GM18868 (cell line): ENCODE data around the gene SKAP1.
"Not testable (repeated sequence)": the region's sequence is repeated elsewhere in the genome, so short reads cannot be mapped to it uniquely, and the experiment has no call there.

ENCODE experiments used
- ATAC-seq: cut with Tn5 transposase; IDR thresholded peaks from one replicate; pipeline ENCODE4 v1.9.1; 2021; ENCODE audit warnings: mild to moderate bottlenecking, moderate library complexity; ENCODE audit not compliant: unreplicated experiment

Gene SKAP1

GRCh38 chr17:48250059-48250458 is 180.0 kb downstream of the SKAP1 start:
- ATAC-seq, result not testable (repeated sequence)

DNA sequence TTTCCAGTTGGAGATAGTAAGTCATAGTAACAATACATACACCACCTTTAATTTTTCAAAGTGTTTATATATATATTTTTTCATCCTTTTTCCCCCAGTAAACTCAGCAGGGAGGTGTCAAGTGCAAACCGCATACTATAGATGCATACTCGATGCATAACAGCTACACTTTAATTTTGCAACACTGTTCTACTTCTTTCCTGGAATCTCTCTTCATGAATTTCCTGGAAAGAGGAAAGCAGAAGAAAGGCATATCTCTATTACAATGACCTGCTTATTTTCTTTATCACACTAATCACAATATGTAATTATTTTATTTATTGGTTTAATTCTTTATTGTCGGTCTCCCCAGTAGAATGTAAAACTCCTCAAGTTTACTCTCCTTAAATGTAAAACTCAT is 182.4 kb downstream of the SKAP1 start:
- ATAC-seq, result no peak

- no peak for ATAC-seq
Measured at GRCh38 chr17:48247038-48247437, 183.0 kb downstream of the SKAP1 start.

- ATAC-seq, result no peak
Measured at GRCh38 chr17:48246612-48247011, 183.4 kb downstream of the SKAP1 start.

DNA sequence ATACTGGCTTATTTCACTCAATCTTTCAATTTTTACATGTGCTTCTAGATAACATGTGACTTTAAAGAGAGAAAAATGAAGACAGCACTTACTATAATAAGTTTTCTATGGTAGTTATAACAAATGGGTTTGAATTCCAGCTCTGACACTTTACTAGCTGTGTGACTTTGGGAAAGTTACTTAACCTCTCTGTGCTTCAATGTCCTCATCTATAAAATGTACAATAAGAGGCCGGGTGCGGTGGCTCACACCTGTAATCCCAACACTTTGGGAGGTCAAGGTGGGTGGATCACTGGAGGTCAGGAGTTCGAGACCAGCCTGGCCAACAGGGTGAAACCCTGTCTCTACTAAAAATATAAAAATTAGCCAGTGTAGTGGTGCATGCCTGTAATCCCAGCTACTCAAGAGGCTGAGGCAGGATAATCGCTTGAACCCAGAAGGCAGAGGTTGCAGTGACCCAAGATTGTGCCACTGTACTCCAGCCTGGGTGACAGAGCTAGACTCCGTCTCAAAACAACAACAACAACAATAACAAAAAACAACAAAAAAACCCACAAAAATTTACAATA is 184.5 kb downstream of the SKAP1 start:
- not testable (repeated sequence) for ATAC-seq

GRCh38 chr17:48244814-48245213 is 185.2 kb downstream of the SKAP1 start:
- ATAC-seq, result no peak

DNA sequence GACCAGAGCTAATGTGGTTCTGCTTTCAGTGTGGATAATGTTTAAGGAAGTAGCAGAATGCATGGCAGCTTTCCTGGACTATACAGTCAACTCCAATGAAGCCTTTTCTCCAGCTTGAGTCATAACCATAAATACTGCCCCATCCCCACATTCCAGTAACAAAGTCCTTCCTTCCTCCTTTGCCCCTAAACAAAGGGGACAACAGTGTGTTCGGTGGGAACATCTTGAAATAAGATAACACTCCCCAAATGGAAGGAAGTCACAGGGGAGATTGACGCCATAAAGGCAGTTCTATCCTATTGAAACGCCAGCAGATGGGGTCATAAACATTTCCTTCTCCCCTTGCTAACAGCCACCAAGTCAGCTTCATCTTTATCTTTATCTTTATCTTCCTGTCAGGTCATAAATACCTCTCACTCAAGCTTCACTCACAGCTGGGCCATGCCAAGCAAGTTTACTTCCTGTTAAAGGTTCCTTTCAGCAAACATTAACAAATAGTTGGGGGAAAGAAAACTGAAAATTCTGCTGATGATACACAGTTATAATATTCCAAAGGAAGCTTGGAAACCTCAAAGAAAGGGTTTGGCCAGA is 185.8 kb downstream of the SKAP1 start:
- ATAC-seq, result no peak

DNA sequence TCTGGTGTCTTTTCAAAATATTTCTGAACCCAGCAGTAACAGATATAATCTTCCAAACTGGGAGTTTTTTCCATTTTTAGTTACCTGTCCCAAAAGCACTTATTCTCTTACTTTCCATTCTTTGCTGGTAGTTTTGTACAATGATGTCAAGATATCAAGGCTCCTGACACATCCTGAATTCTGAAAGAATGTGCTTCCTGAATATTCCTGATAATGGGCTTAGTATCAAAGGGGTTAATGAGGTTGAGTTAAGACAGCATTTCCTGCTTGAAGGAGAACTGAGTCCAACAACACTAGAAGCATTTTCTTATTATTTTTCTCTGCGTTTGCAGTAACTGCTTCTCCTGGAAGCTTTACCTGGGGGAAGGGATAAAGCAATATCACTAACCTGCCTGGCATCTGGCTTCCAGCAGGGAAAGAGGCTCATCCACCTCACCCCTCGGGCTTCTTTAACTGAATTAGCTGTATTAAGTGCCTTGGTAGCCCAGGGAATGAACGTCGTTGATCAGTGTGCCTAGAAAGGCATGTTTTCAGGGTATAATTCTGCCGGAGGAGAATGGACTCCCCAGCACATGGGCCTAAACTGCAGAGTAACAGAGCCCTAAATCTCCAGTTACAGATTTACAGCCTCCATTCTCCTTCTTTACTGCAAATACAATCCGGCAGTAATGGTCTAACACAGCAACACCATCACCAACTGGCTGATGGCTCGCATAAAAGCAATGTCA is 188.1 kb downstream of the SKAP1 start:
- no peak for ATAC-seq

- peak; percentile 80 for ATAC-seq
Measured at GRCh38 chr17:48241131-48241591, 188.9 kb downstream of the SKAP1 start.

DNA sequence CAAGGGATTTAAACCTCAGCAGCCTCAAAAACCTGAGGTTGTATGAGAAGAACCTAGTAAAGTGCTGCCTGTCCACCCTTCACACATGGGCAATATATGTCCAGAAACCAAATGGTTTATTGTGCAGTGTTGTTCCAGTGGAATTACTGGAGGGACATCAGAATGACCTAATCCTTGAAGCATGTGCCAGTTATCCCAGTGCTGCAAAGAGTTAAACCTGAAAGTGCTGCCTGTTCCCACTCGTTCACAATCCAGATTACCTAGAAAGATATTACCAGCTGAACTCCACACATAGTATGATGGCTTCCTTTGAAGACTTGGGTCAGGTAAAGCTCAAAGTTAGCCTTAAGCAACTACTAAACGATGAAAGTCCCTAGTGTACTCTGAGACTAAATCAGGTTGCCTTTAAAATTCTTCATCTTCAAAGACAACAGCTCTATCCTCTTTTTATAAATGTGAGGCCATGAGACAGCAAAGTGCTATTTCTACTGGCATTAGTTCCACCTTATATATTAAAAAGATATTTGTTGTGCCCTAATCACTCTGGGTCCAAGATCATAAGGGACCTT is 189.4 kb downstream of the SKAP1 start:
- no peak for ATAC-seq

- no peak for ATAC-seq
Measured at GRCh38 chr17:48240122-48240521, 189.9 kb downstream of the SKAP1 start.

GRCh38 chr17:48239603-48239995 is 190.4 kb downstream of the SKAP1 start:
- ATAC-seq, result no peak

- no peak for ATAC-seq
Measured at GRCh38 chr17:48238933-48239602, 190.9 kb downstream of the SKAP1 start.

DNA sequence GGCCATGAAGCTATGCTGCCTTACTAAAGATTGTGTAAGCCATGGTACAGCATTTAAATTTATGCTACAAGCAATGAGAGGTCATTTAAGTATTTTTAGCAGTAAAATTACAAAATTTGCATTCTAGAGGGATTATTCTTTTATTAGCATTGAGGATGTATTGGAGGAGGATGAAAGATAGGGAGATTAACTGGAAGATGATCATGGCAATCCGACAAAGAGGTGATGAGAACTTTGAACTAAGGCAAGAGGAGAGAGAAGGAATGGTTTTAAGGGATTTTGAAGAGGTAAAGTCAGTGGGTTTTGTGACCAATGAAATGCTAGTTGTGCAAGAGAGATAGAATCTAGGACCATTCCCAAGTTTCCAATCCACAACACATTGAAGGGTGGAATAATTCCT is 192.6 kb downstream of the SKAP1 start:
- ATAC-seq, result no peak

GRCh38 chr17:48236681-48237134 is 193.3 kb downstream of the SKAP1 start:
- no peak for ATAC-seq

DNA sequence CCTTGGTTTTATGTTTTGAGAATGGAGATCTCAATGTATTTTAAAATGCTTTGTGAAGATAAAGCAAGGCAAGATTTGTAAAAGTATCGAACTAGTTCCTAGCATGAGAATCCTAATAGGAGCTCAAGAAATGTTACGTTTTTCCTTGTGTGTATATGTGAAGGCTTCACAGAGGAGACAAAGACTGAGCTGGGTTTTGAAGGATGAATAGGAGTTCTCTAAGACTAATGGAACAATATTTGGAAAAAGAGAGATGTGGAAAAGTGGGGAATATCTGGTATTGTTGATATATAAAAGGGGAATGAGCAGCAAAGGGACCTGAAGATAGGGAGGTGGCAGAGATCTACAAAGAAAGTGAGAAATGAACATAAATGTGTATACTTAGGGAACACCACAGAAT is 195.1 kb downstream of the SKAP1 start:
- ATAC-seq, result no peak

DNA sequence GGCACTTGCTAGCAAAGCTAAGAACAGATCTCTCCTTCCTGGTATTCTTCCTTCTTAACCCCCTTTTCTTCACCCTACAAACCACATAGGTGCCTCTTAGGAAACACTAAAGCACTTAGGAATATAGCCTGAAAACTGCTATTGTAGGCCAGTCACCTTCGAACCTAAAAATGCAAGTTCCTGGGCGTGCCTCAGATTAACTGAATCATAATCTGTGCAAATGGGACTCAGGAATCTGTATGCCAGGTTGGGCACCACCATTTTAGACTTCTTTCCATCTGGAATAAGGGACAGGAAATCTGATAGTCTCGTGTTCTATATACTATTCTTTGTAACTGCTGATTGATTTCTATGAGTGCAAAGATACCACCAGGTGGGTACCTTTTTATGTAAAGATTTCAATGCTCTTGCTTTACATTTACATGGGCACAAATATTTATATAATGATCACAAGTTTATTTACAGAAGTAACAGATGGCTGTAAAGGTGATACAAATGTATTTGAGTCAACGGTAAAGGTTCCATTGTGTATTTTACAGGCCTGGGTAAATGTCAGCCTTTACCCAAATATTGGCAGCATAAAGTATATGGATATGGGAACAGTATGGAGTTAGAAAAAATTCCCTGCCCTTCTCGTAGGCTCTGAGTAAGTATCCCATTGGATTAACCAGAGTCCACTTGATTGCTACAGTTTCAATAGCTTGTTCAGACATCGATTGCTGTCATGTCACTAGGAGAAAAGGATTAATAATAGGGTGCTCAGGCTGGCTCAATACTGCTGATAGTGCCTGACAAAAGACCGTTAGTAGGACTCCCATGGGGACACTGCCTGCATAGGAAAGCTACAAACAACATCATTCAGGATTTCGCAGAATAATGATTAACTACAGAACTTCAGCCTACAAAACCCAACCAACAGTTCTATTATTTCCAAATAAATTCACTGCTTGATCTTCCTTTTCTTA is 197.7 kb downstream of the SKAP1 start:
- no peak for ATAC-seq

DNA sequence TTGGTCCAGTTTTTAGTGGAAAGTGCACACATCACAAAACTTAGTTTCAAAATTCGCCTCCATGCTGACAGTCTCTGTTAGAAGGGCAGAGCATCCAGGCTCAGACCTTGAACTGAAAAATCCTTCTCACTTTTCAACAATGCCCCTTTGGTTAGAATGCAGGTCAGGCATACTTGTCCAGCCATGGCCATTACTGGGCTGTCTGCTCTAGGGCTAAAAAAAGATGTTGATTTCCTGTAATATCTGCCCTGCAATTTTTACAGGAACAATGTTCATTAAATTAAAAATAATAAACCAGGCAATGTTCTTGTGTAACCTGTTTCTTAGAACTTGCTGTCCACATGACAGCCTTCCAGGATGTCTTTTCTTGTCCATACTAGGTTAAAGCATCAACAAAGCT is 200.1 kb downstream of the SKAP1 start:
- ATAC-seq, result no peak

GRCh38 chr17:48228720-48229119 is 201.3 kb downstream of the SKAP1 start:
- no peak for ATAC-seq
